GOT3 (cell line): Measurements from ENCODE around the gene FBXW8.

Experiments
- DNase-seq: peaks from one replicate; lab custom pipeline; 2025; ENCODE audit warnings: mixed read lengths; lab: John Stamatoyannopoulos, UW

FBXW8 gene

GRCh38 chr12:117038919-117039318 lies 128.2 kb downstream of the FBXW8 start:
- DNase-seq: no peak

GRCh38 chr12:117039891-117040309 lies 129.2 kb downstream of the FBXW8 start:
- DNase-seq: no peak

- DNase-seq: no peak
Observed at GRCh38 chr12:117040496-117040895, 129.7 kb downstream of the FBXW8 start.

- no peak for DNase-seq
Observed at GRCh38 chr12:117041798-117042170, 131.0 kb downstream of the FBXW8 start.

GRCh38 chr12:117042171-117042842 lies 131.6 kb downstream of the FBXW8 start:
- DNase-seq: no peak

GRCh38 chr12:117042862-117043261 lies 132.1 kb downstream of the FBXW8 start:
- no peak for DNase-seq

- DNase-seq: no peak
Observed at GRCh38 chr12:117044311-117044710, 133.6 kb downstream of the FBXW8 start.

GRCh38 chr12:117044790-117045159 lies 134.0 kb downstream of the FBXW8 start:
- DNase-seq: no peak

GRCh38 chr12:117045160-117046010 lies 134.6 kb downstream of the FBXW8 start:
- DNase-seq: no peak

- no peak for DNase-seq
Observed at GRCh38 chr12:117046011-117046369, 135.2 kb downstream of the FBXW8 start.

GRCh38 chr12:117046425-117046824 lies 135.7 kb downstream of the FBXW8 start:
- DNase-seq: no peak

GRCh38 chr12:117046861-117047530 lies 136.2 kb downstream of the FBXW8 start:
- DNase-seq: no peak

GRCh38 chr12:117047810-117048584 lies 137.2 kb downstream of the FBXW8 start:
- DNase-seq: no peak

GRCh38 chr12:117048585-117048904 lies 137.8 kb downstream of the FBXW8 start:
- DNase-seq: no peak

- no peak for DNase-seq
Observed at GRCh38 chr12:117049295-117049694, 138.5 kb downstream of the FBXW8 start.

- no peak for DNase-seq
Observed at GRCh38 chr12:117050060-117050459, 139.3 kb downstream of the FBXW8 start.

- no peak for DNase-seq
Observed at GRCh38 chr12:117051380-117051779, 140.6 kb downstream of the FBXW8 start.

GRCh38 chr12:117052386-117053049 lies 141.8 kb downstream of the FBXW8 start:
- no peak for DNase-seq

GRCh38 chr12:117053050-117053400 lies 142.3 kb downstream of the FBXW8 start:
- DNase-seq: no peak

GRCh38 chr12:117053597-117054201 lies 142.9 kb downstream of the FBXW8 start:
- DNase-seq: no peak

GRCh38 chr12:117054279-117054678 lies 143.5 kb downstream of the FBXW8 start:
- DNase-seq: no peak
